Keratinocyte (primary cell): ENCODE data around the gene CPLX3. TPM values are rescaled to one million over a fixed set of nuclear protein-coding genes. Genes with fewer than 3 reads are reported as not detected.

Source experiments
- DNase-seq: peaks from one replicate; pipeline ENCODE4 v3.0.0-alpha.2; 2011; ENCODE audit warnings: low read depth, missing footprints, low spot score
- FAIRE-seq: peaks from 2 replicates; lab custom pipeline; 2011; peaks lifted over from hg19 to GRCh38; lab: Jason Lieb, UNC
- H2AFZ ChIP-seq: 2 replicates; pipeline ENCODE4 v1.6.0; 2012; ENCODE audit warnings: low read length, control low read depth, inconsistent platforms; ENCODE audit not compliant: control insufficient read depth
- H3K27ac ChIP-seq: 2 replicates; pipeline ENCODE4 v1.5.1; 2011; ENCODE audit warnings: low read length; ENCODE audit not compliant: control insufficient read depth, insufficient read depth
- H3K27me3 ChIP-seq: 3 replicates; pipeline ENCODE4 v1.6.0; 2011; ENCODE audit warnings: low read length; ENCODE audit not compliant: control insufficient read depth, insufficient read depth; ENCODE audit errors: extremely low read depth
- H3K36me3 ChIP-seq, 2 experiments: 2 replicates in 1 of 2; 3 replicates in 1 of 2; pipeline ENCODE4 v1.5.1; 2011; ENCODE audit warnings: low read length in 2 of 2, mild to moderate bottlenecking in 1 of 2; ENCODE audit not compliant: control insufficient read depth in 2 of 2, insufficient read depth in 2 of 2; ENCODE audit errors: extremely low read depth in 1 of 2
- H3K4me1 ChIP-seq: 3 replicates; pipeline ENCODE4 v1.5.1; 2011; ENCODE audit warnings: low read length; ENCODE audit not compliant: control insufficient read depth, insufficient read depth; ENCODE audit errors: extremely low read depth
- H3K4me2 ChIP-seq: 3 replicates; pipeline ENCODE4 v1.6.0; 2011; ENCODE audit warnings: low read depth, low read length; ENCODE audit not compliant: control insufficient read depth, insufficient read depth; ENCODE audit errors: extremely low read depth
- H3K4me3 ChIP-seq, 3 experiments: fragments of 200-600 bp in 1 of 3; sonication (generic) in 1 of 3; 2 replicates in 2 of 3; 3 replicates in 1 of 3; pipeline ENCODE4 v1.5.1; 2011 to 2016; ENCODE audit warnings: low read length in 3 of 3, mild to moderate bottlenecking in 3 of 3, control low read depth in 2 of 3, inconsistent platforms in 1 of 3, low read depth in 1 of 3, mixed read lengths in 1 of 3, mixed run types in 1 of 3, moderate library complexity in 1 of 3; ENCODE audit not compliant: control insufficient read depth in 2 of 3, insufficient read depth in 2 of 3; ENCODE audit errors: extremely low read depth in 1 of 3
- H3K79me2 ChIP-seq: 2 replicates; pipeline ENCODE4 v1.6.0; 2012; ENCODE audit warnings: low read length; ENCODE audit not compliant: control insufficient read depth, insufficient read depth
- H3K9ac ChIP-seq: 3 replicates; pipeline ENCODE4 v1.6.0; 2011; ENCODE audit warnings: low read length; ENCODE audit not compliant: control insufficient read depth, insufficient read depth; ENCODE audit errors: extremely low read depth
- H3K9me1 ChIP-seq: 3 replicates; pipeline ENCODE4 v1.6.0; 2011; ENCODE audit warnings: low read length; ENCODE audit not compliant: control insufficient read depth, insufficient read depth; ENCODE audit errors: extremely low read depth
- H3K9me3 ChIP-seq: 2 replicates; pipeline ENCODE4 v1.5.1; 2012; ENCODE audit warnings: low read depth, low read length; ENCODE audit not compliant: control insufficient read depth
- H4K20me1 ChIP-seq: 3 replicates; pipeline ENCODE4 v1.6.0; 2011; ENCODE audit warnings: low read length; ENCODE audit not compliant: control insufficient read depth, insufficient read depth; ENCODE audit errors: extremely low read depth
- EZH2 ChIP-seq: IDR thresholded peaks from one replicate; pipeline ENCODE4 v1.6.1; 2012; ENCODE audit warnings: inconsistent platforms, mild to moderate bottlenecking, low read length, moderate library complexity
- dilution Hi-C: fragments of 300-500 bp; cut with MboI; formaldehyde crosslinking; loops from one replicate; pipeline ENCODE4 v1.7.0; 2020; ENCODE audit warnings: low sequenced_read_pairs; ENCODE audit not compliant: extremely low pct_ligation_motif_present
- polyA plus RNA-seq, 5 experiments: library from polyadenylated mRNA; depleted of rRNA in 3 of 5; stranded (reverse) in 3 of 5; stranded (forward) in 1 of 5; unstranded in 1 of 5; fragments of >200 nt; gene quantifications; 1 replicate in 1 of 5; 2 replicates in 3 of 5; 3 replicates in 1 of 5; pipeline versions ENCODE4 v1.2.1 to v1.2.3, GENCODE V29; 2011 to 2012; ENCODE audit warnings: missing spikeins in 2 of 5, low read depth in 1 of 5, low replicate concordance in 1 of 5
- TF ChIP-seq, protein P1 (sequence below), 3 experiments: IDR thresholded peaks in 1 of 3; conservative IDR thresholded peaks in 1 of 3; optimal IDR thresholded peaks in 1 of 3; 2 replicates in 2 of 3; 3 replicates in 1 of 3; pipeline versions ENCODE3 to v1.5.1; 2011; ENCODE audit warnings: low read length in 3 of 3, mild to moderate bottlenecking in 3 of 3, moderate library complexity in 2 of 3, control low read depth in 1 of 3, inconsistent platforms in 1 of 3; ENCODE audit not compliant: insufficient read depth in 2 of 3; ENCODE audit errors: extremely low read depth in 1 of 3

Gene CPLX3
- polyA plus RNA-seq, 1 donor (not counting 4 experiments of a cell fraction or from before 2014, with no cell fraction given): not detected

DNA sequence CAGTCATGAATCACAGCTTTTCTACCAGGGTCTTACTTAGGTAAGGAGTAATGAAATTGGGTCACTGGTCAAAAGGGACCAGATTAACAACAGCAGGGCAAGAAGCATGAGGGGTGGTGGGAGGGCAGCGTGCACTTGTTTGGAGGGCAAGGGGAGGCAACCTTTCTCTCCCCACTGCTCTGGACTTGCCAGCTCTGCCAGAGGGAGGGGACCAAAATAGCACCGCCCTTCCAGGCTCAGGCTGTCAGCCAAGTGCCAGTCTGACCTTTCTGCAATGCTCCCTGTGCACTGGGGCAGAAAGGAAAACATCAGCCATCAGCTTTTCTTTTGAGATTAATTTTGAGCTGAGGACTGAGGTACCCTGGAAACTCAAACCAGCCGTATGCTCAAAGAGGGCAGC lies 21.0 kb downstream of the CPLX3 start:
- no peak overlapping the region for H3K9ac ChIP-seq
- H3K27me3 ChIP-seq: no peaks in the 10 kb centered on the region
- no peaks in the 10 kb centered on the region for H3K79me2 ChIP-seq
- TF ChIP-seq, protein P1, sequence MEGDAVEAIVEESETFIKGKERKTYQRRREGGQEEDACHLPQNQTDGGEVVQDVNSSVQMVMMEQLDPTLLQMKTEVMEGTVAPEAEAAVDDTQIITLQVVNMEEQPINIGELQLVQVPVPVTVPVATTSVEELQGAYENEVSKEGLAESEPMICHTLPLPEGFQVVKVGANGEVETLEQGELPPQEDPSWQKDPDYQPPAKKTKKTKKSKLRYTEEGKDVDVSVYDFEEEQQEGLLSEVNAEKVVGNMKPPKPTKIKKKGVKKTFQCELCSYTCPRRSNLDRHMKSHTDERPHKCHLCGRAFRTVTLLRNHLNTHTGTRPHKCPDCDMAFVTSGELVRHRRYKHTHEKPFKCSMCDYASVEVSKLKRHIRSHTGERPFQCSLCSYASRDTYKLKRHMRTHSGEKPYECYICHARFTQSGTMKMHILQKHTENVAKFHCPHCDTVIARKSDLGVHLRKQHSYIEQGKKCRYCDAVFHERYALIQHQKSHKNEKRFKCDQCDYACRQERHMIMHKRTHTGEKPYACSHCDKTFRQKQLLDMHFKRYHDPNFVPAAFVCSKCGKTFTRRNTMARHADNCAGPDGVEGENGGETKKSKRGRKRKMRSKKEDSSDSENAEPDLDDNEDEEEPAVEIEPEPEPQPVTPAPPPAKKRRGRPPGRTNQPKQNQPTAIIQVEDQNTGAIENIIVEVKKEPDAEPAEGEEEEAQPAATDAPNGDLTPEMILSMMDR (optimal IDR thresholded peaks at IDR 0.05 in 1 of 3, IDR thresholded peaks at IDR 0.05 in 1 of 3, conservative IDR thresholded peaks at IDR 0.05 in 1 of 3; ENCODE audit: extremely low read depth in 1 of 3, insufficient read depth in 2 of 3, low read length in 3 of 3): no peak
- TF ChIP-seq EZH2: no peak
- H2AFZ ChIP-seq: no peak overlapping the region
- peaks cover 9% of the 10 kb centered on the region for H3K4me1 ChIP-seq
- H3K4me3 ChIP-seq: no peak overlapping the region
- DNase-seq: no peak
- dilution Hi-C loops: no loop called here
- no peaks in the 10 kb centered on the region for H4K20me1 ChIP-seq
- H3K36me3 ChIP-seq: peaks cover 28 to 39% of the 10 kb centered on the region in 2 experiments
- H3K9me1 ChIP-seq: no peaks in the 10 kb centered on the region
- no peak overlapping the region for H3K4me2 ChIP-seq
- FAIRE-seq: no peak
- no peaks in the 10 kb centered on the region for H3K9me3 ChIP-seq
- no peak overlapping the region for H3K27ac ChIP-seq

DNA sequence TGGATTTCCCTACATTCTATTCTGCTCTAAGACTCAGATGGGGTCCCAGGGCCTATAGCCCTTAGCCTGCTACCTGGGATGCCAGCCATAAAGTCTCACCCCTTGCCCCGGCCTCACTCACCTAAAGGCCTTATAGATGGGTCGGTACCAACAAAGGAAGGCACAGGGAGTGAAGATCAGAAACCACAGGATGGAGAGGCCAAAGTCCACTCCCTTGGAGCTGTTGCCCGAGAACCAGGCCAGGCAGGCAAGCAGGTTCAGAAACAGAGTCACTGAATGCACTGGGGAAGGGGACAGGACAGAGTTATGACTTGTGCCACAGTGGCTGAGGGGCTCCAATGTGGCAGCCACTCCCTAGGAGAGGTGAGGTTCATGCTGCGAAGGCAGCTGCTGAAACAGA lies 24.0 kb downstream of the CPLX3 start:
- TF ChIP-seq, protein P1 (optimal IDR thresholded peaks at IDR 0.05 in 1 of 3, IDR thresholded peaks at IDR 0.05 in 1 of 3, conservative IDR thresholded peaks at IDR 0.05 in 1 of 3; ENCODE audit: extremely low read depth in 1 of 3, insufficient read depth in 2 of 3, low read length in 3 of 3): no peak
- TF ChIP-seq EZH2: no peak
- DNase-seq: no peak
- no peaks in the 10 kb centered on the region for H3K9me3 ChIP-seq
- no peaks in the 10 kb centered on the region for H4K20me1 ChIP-seq
- H3K9me1 ChIP-seq: no peaks in the 10 kb centered on the region
- H3K79me2 ChIP-seq: peaks cover 1% of the 10 kb centered on the region
- no peak overlapping the region for H3K4me2 ChIP-seq
- H3K27ac ChIP-seq: no peak overlapping the region
- H3K36me3 ChIP-seq: peaks cover 40 to 47% of the 10 kb centered on the region in 2 experiments
- dilution Hi-C loops: no loop called here
- no peaks in the 10 kb centered on the region for H3K27me3 ChIP-seq
- H3K9ac ChIP-seq: no peak overlapping the region
- H3K4me1 ChIP-seq: peaks cover 7% of the 10 kb centered on the region
- H3K4me3 ChIP-seq: no peak overlapping the region
- no peak overlapping the region for H2AFZ ChIP-seq
- FAIRE-seq: no peak
